Glutamatergic neuron (in vitro differentiated cells): ENCODE measurements around the gene CYB561D1. TPM values are rescaled to one million over a fixed set of nuclear protein-coding genes. Genes with fewer than 3 reads are reported as not detected.

ENCODE experiments used
- DNase-seq: peaks from one replicate; pipeline ENCODE4 v3.0.0; 2022
- H3K27ac Mint-ChIP-seq: one replicate; pipeline ENCODE4 v1.8.0; 2020; ENCODE audit warnings: mild to moderate bottlenecking, mixed read lengths, inconsistent platforms; ENCODE audit not compliant: unreplicated experiment
- H3K27me3 Mint-ChIP-seq: one replicate; pipeline ENCODE4 v1.8.0; 2020; ENCODE audit warnings: mild to moderate bottlenecking, moderate library complexity, mixed read lengths, inconsistent platforms; ENCODE audit not compliant: unreplicated experiment
- H3K36me3 Mint-ChIP-seq: one replicate; pipeline ENCODE4 v1.8.0; 2020; ENCODE audit warnings: mild to moderate bottlenecking, mixed read lengths, inconsistent platforms; ENCODE audit not compliant: unreplicated experiment
- H3K4me1 Mint-ChIP-seq: one replicate; pipeline ENCODE4 v1.8.0; 2020; ENCODE audit warnings: mild to moderate bottlenecking, low read depth, mixed read lengths, inconsistent platforms; ENCODE audit not compliant: unreplicated experiment
- H3K4me3 Mint-ChIP-seq: one replicate; pipeline ENCODE4 v1.8.0; 2020; ENCODE audit warnings: mild to moderate bottlenecking, mixed read lengths, inconsistent platforms; ENCODE audit not compliant: unreplicated experiment
- H3K9me3 Mint-ChIP-seq: one replicate; pipeline ENCODE4 v1.8.0; 2020; ENCODE audit warnings: mild to moderate bottlenecking, moderate library complexity, mixed read lengths, inconsistent platforms; ENCODE audit not compliant: unreplicated experiment
- CTCF ChIP-seq: fragments of 200-600 bp; sonication (generic); IDR thresholded peaks from one replicate; pipeline ENCODE4 v1.5.0; 2021; ENCODE audit not compliant: partially characterized antibody, unreplicated experiment
- total RNA-seq: library from RNA; stranded (reverse); fragmentation: NEBNext Ultra II Directional; extraction: Animal tissue kit (Norgen Biotek cat#: 25700); gene quantifications from one replicate; pipeline ENCODE4 v1.2.1, GENCODE V29; 2021; ENCODE audit not compliant: unreplicated experiment

The CYB561D1 gene
- total RNA-seq, 1 donor from 2014 or later, result 23.9 TPM

GRCh38 chr1:109521002-109521951, 27.4 kb downstream of the CYB561D1 start:
- TF ChIP-seq CTCF, result no peak
- peaks cover 8% of the 10 kb centered on the region for H3K27me3 Mint-ChIP-seq
- peaks cover 28% of the 10 kb centered on the region for H3K4me1 Mint-ChIP-seq
- H3K4me3 Mint-ChIP-seq, result no peak overlapping the region
- peaks cover 8% of the 10 kb centered on the region for H3K9me3 Mint-ChIP-seq
- DNase-seq, result no peak
- H3K27ac Mint-ChIP-seq, result no peak overlapping the region
- peaks cover 7% of the 10 kb centered on the region for H3K36me3 Mint-ChIP-seq

GRCh38 chr1:109522026-109522425, 28.1 kb downstream of the CYB561D1 start:
- H3K4me1 Mint-ChIP-seq, result peaks cover 34% of the 10 kb centered on the region
- DNase-seq, result no peak
- peak overlapping the region; percentile 12 for H3K27ac Mint-ChIP-seq
- no peak for TF ChIP-seq CTCF
- H3K36me3 Mint-ChIP-seq, result peaks cover 7% of the 10 kb centered on the region
- H3K9me3 Mint-ChIP-seq, result peaks cover 11% of the 10 kb centered on the region
- no peak overlapping the region for H3K4me3 Mint-ChIP-seq
- peaks cover 9% of the 10 kb centered on the region for H3K27me3 Mint-ChIP-seq

- Mint-ChIP-seq H3K9me3 (peaks cover 25% of the 10 kb centered on the region), H3K4me1 (peaks cover 45% of the 10 kb centered on the region), H3K36me3 (peaks cover 7% of the 10 kb centered on the region), H3K27me3 (peaks cover 21% of the 10 kb centered on the region), H3K27ac (no peak overlapping the region), H3K4me3 (no peak overlapping the region)
- DNase-seq, result no peak
- TF ChIP-seq CTCF, result no peak
These were observed 29.8 kb downstream of the CYB561D1 start for GRCh38 chr1:109523706-109524105.

GRCh38 chr1:109527098-109527811, 33.4 kb downstream of the CYB561D1 start:
- TF ChIP-seq CTCF, result no peak
- peaks cover 59% of the 10 kb centered on the region for H3K4me1 Mint-ChIP-seq
- peak; percentile 48 for DNase-seq
- peaks cover 37% of the 10 kb centered on the region for H3K9me3 Mint-ChIP-seq
- H3K27ac Mint-ChIP-seq, result peak overlapping the region; percentile 87
- peaks cover 31% of the 10 kb centered on the region for H3K27me3 Mint-ChIP-seq
- peak overlapping the region; percentile 61 for H3K4me3 Mint-ChIP-seq
- peaks cover 7% of the 10 kb centered on the region for H3K36me3 Mint-ChIP-seq
